GM06990 (cell line): Measurements from ENCODE around the gene KLHL36.

ENCODE experiments used
- DNase-seq: peaks from one replicate; pipeline ENCODE4 v3.0.0-alpha.2; 2011; ENCODE audit not compliant: insufficient read length; ENCODE audit errors: extremely low read depth
- H3K27me3 ChIP-seq: replicated peaks from 2 replicates; pipeline ENCODE4 v1.6.0; 2011; ENCODE audit warnings: low read length; ENCODE audit not compliant: control insufficient read depth, insufficient read depth
- H3K36me3 ChIP-seq: 2 replicates; pipeline ENCODE4 v1.5.1; 2011; ENCODE audit warnings: low read length; ENCODE audit not compliant: control insufficient read depth, insufficient read depth
- H3K4me3 ChIP-seq: replicated peaks from 2 replicates; pipeline ENCODE4 v1.5.1; 2011; ENCODE audit warnings: low read depth, mild to moderate bottlenecking, control low read depth, low read length
- TF ChIP-seq, protein P1 (sequence below): IDR thresholded peaks from 2 replicates; pipeline ENCODE4 v1.5.1; 2011; ENCODE audit warnings: low read length, control low read depth, mild to moderate bottlenecking, inconsistent platforms; ENCODE audit not compliant: insufficient read depth, poor library complexity, severe bottlenecking

KLHL36 gene

DNA sequence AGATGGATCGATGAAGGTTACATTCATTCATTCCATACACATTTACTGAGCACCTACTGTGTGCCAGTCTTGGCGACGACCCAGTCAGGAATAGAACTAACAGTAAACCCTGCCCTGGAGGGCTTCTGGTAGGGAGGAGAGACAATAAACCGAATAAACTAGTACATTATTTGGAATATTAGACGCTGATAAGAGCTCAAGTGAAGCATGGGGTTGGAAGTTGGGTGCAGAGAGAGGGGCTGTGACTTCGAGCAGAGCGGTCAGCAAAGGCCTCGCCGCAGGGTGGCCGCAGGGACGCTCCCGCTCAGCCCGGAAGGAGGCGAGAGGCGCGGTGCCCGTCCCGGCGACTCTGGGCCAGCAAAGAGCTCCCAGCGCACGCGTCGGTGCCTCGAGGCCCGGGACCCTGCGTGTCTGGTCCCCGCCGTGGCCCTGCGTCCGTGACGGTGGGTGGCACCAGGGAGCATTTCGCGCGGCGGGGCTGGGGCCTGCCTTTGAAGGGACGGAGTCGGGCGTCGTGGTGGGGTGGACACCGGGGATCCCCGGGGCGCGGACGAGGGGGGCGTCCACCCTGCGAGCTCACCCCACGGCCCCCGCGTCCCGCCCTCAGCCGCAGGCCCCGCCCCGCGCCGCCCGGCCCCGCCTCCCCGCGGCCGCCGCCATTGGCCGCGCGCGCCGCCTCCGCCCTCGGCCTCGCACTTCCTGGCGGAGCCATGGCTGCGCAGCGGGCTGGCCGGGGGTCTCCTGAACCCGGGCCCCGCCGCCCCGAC is at the start of gene KLHL36:
TSS of gene KLHL36 (plus strand) at position 684 of the 767 bp plus-strand sequence. CDS start 2,357 bp downstream, outside the sequence.
- Histone ChIP-seq H3K27me3 (no peaks in the 10 kb centered on the region), H3K4me3 (peak within 1 kb of the TSS; percentile 86), H3K36me3 (peaks cover 5% of the 10 kb centered on the region)
- TF ChIP-seq, protein P1, sequence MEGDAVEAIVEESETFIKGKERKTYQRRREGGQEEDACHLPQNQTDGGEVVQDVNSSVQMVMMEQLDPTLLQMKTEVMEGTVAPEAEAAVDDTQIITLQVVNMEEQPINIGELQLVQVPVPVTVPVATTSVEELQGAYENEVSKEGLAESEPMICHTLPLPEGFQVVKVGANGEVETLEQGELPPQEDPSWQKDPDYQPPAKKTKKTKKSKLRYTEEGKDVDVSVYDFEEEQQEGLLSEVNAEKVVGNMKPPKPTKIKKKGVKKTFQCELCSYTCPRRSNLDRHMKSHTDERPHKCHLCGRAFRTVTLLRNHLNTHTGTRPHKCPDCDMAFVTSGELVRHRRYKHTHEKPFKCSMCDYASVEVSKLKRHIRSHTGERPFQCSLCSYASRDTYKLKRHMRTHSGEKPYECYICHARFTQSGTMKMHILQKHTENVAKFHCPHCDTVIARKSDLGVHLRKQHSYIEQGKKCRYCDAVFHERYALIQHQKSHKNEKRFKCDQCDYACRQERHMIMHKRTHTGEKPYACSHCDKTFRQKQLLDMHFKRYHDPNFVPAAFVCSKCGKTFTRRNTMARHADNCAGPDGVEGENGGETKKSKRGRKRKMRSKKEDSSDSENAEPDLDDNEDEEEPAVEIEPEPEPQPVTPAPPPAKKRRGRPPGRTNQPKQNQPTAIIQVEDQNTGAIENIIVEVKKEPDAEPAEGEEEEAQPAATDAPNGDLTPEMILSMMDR = peak; percentile 8
- DNase-seq = peak; percentile 63

DNA sequence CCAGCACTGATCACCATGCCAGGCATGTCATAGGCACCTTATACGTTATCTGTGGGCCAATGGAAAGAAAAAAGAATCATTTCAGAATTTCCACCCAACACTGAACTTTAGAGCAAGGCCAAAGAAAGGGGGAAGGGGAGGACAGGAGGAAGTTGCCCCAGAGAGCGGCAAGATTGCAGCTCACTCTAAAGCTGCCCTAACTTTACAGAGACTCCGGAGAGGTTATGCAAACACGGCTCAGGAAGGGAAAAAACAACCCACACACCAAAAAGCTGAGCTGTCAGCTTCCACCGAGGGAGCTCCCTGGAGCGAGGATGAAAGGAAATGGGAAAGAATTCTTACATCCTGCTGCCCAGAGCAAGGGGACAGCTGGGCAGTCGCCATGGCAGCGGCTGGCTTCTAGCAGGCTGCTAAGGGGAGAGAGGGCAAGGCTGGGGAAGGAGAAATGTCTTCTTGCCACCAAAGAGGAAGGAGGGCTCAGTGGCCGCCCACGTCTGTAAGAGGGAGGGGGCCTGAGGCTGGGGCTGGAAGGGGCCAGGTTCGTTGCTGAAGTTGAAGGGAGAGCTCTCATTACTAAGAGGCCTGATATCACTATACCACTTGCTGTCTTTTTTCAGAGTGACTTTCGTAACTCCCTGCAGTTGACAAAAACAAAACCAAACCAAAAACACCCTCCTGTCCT is 48.6 kb upstream of the KLHL36 start:
- Histone ChIP-seq H3K36me3 (no peaks in the 10 kb centered on the region), H3K27me3 (no peaks in the 10 kb centered on the region), H3K4me3 (peak overlapping the region; percentile 54)
- TF ChIP-seq, protein P1 = no peak
- DNase-seq = peak; percentile 78

GRCh38 chr16:84600343-84601229 is 47.7 kb upstream of the KLHL36 start:
- DNase-seq = peak; percentile 75
- TF ChIP-seq, protein P1 = no peak
- H3K4me3 ChIP-seq = peak overlapping the region; percentile 31
- no peaks in the 10 kb centered on the region for H3K27me3 ChIP-seq
- no peaks in the 10 kb centered on the region for H3K36me3 ChIP-seq

- Histone ChIP-seq H3K4me3 (peak overlapping the region; percentile 28), H3K36me3 (peaks cover 4% of the 10 kb centered on the region), H3K27me3 (no peaks in the 10 kb centered on the region)
- no peak for DNase-seq
- TF ChIP-seq, protein P1 = no peak
Measured at GRCh38 chr16:84603140-84603816, 45.0 kb upstream of the KLHL36 start.

DNA sequence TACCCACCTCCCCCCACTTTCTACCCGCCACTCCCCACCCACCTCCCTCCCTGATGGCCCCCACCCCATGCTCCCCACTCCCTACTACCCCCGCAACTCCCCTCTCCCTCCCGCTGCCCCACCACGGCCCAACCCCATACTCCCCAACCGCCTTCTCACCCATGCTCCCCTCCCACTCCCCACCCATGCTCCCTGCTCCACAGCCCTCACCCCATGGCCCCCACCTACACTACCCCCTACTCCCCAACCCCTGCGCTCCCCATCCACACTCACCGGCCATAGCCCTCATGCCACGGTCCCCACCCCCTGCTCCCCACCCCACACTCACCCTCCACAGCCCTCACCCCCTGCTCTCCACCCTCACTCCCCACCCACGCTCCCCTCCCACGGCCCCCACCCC is 44.4 kb upstream of the KLHL36 start:
- Histone ChIP-seq H3K36me3 (peaks cover 4% of the 10 kb centered on the region), H3K4me3 (no peak overlapping the region; the same call in 1 of the 2 replicates), H3K27me3 (no peaks in the 10 kb centered on the region)
- TF ChIP-seq, protein P1 = no peak
- DNase-seq = no peak
